ENCODE data around the gene G0S2.

Gene G0S2

GRCh38 chr1:209721323-209721722, 46.1 kb downstream of the G0S2 start:
- no peak for DNase-seq

GRCh38 chr1:209723265-209723664, 48.1 kb downstream of the G0S2 start:
- DNase-seq, result no peak

- no peak for DNase-seq
Measured at GRCh38 chr1:209723756-209724693, 48.8 kb downstream of the G0S2 start.
